ENCODE data around the gene MLXIP.
"Not testable (repeated sequence)": the region's sequence is repeated elsewhere in the genome, so short reads cannot be mapped to it uniquely, and the experiment has no call there.

MLXIP gene

GRCh38 chr12:122172262-122172939, 93.8 kb downstream of the MLXIP start:
- Mint-ChIP-seq H3K9me3 (ENCODE audit: low read depth) (no peaks in the 10 kb centered on the region), H3K27me3 (no peaks in the 10 kb centered on the region)

GRCh38 chr12:122174155-122174845, 95.7 kb downstream of the MLXIP start, which contains the start of gene IL31:
TSS of gene IL31 (minus strand) at chr12:122174221. CDS start at chr12:122174172, 49 bp downstream.
- H3K4me1 Mint-ChIP-seq (ENCODE audit: low read depth): no peaks in the 10 kb centered on the region
- no peak within 1 kb of the TSS for H3K27ac Mint-ChIP-seq
- H3K36me3 Mint-ChIP-seq: no peaks in the 10 kb centered on the region
- H3K9me3 Mint-ChIP-seq (ENCODE audit: low read depth): no peaks in the 10 kb centered on the region
- no peak within 1 kb of the TSS for H3K4me3 Mint-ChIP-seq
- peaks cover 2% of the 10 kb centered on the region for H3K27me3 Mint-ChIP-seq

More at GRCh38 chr12:122172262-122172939, 93.8 kb downstream of the MLXIP start:
- Mint-ChIP-seq H3K4me3 (peak overlapping the region; percentile 30), H3K36me3 (no peaks in the 10 kb centered on the region), H3K27ac (no peak overlapping the region), H3K4me1 (ENCODE audit: low read depth) (no peaks in the 10 kb centered on the region)

GRCh38 chr12:122176473-122176872, 97.9 kb downstream of the MLXIP start:
- H3K4me1 Mint-ChIP-seq (ENCODE audit: low read depth); H3K4me3 Mint-ChIP-seq; H3K27ac Mint-ChIP-seq; H3K36me3 Mint-ChIP-seq; H3K9me3 Mint-ChIP-seq (ENCODE audit: low read depth); H3K27me3 Mint-ChIP-seq: not testable (repeated sequence)

GRCh38 chr12:122182887-122183587, 104.5 kb downstream of the MLXIP start, which contains the start of gene LRRC43:
TSS of gene LRRC43 (plus strand) at chr12:122183123. CDS start at chr12:122183145, 22 bp downstream.
- Mint-ChIP-seq H3K36me3 (no peaks in the 10 kb centered on the region), H3K27ac (no peak within 1 kb of the TSS), H3K27me3 (peaks cover 2% of the 10 kb centered on the region), H3K4me1 (ENCODE audit: low read depth) (peaks cover 6% of the 10 kb centered on the region), H3K9me3 (ENCODE audit: low read depth) (no peaks in the 10 kb centered on the region), H3K4me3 (peak within 1 kb of the TSS; percentile 82)

- H3K27me3 Mint-ChIP-seq: no peaks in the 10 kb centered on the region
- H3K36me3 Mint-ChIP-seq: no peaks in the 10 kb centered on the region
- H3K4me3 Mint-ChIP-seq: peak overlapping the region; percentile 59
- H3K4me1 Mint-ChIP-seq (ENCODE audit: low read depth): peaks cover 6% of the 10 kb centered on the region
- H3K9me3 Mint-ChIP-seq (ENCODE audit: low read depth): no peaks in the 10 kb centered on the region
- no peak overlapping the region for H3K27ac Mint-ChIP-seq
Measured at GRCh38 chr12:122183588-122183940, 105.0 kb downstream of the MLXIP start.

GRCh38 chr12:122184517-122184916, 106.0 kb downstream of the MLXIP start:
- Mint-ChIP-seq H3K9me3 (ENCODE audit: low read depth) (no peaks in the 10 kb centered on the region), H3K36me3 (no peaks in the 10 kb centered on the region), H3K4me3 (peak overlapping the region; percentile 59), H3K4me1 (ENCODE audit: low read depth) (peaks cover 6% of the 10 kb centered on the region), H3K27ac (no peak overlapping the region), H3K27me3 (no peaks in the 10 kb centered on the region)

GRCh38 chr12:122185079-122185478, 106.5 kb downstream of the MLXIP start:
- Mint-ChIP-seq H3K36me3 (no peaks in the 10 kb centered on the region), H3K4me3 (no peak overlapping the region), H3K9me3 (ENCODE audit: low read depth) (no peaks in the 10 kb centered on the region), H3K27ac (no peak overlapping the region), H3K4me1 (ENCODE audit: low read depth) (peaks cover 6% of the 10 kb centered on the region), H3K27me3 (no peaks in the 10 kb centered on the region)

GRCh38 chr12:122185494-122186082, 107.0 kb downstream of the MLXIP start:
- no peaks in the 10 kb centered on the region for H3K9me3 Mint-ChIP-seq (ENCODE audit: low read depth)
- H3K4me3 Mint-ChIP-seq: no peak overlapping the region
- no peak overlapping the region for H3K27ac Mint-ChIP-seq
- no peaks in the 10 kb centered on the region for H3K27me3 Mint-ChIP-seq
- peaks cover 6% of the 10 kb centered on the region for H3K4me1 Mint-ChIP-seq (ENCODE audit: low read depth)
- no peaks in the 10 kb centered on the region for H3K36me3 Mint-ChIP-seq

GRCh38 chr12:122187466-122187865, 108.9 kb downstream of the MLXIP start:
- H3K4me1 Mint-ChIP-seq (ENCODE audit: low read depth): peaks cover 6% of the 10 kb centered on the region
- no peak overlapping the region for H3K27ac Mint-ChIP-seq
- no peaks in the 10 kb centered on the region for H3K9me3 Mint-ChIP-seq (ENCODE audit: low read depth)
- no peaks in the 10 kb centered on the region for H3K27me3 Mint-ChIP-seq
- no peaks in the 10 kb centered on the region for H3K36me3 Mint-ChIP-seq
- no peak overlapping the region for H3K4me3 Mint-ChIP-seq

GRCh38 chr12:122189626-122190475, 111.3 kb downstream of the MLXIP start:
- H3K4me3 Mint-ChIP-seq: no peak overlapping the region
- no peaks in the 10 kb centered on the region for H3K4me1 Mint-ChIP-seq (ENCODE audit: low read depth)
- no peaks in the 10 kb centered on the region for H3K9me3 Mint-ChIP-seq (ENCODE audit: low read depth)
- H3K27me3 Mint-ChIP-seq: no peaks in the 10 kb centered on the region
- no peaks in the 10 kb centered on the region for H3K36me3 Mint-ChIP-seq
- no peak overlapping the region for H3K27ac Mint-ChIP-seq

GRCh38 chr12:122190842-122191668, 112.5 kb downstream of the MLXIP start:
- H3K4me3 Mint-ChIP-seq: no peak overlapping the region
- H3K27ac Mint-ChIP-seq: no peak overlapping the region
- H3K27me3 Mint-ChIP-seq: no peaks in the 10 kb centered on the region
- H3K9me3 Mint-ChIP-seq (ENCODE audit: low read depth): peaks cover 3% of the 10 kb centered on the region
- no peaks in the 10 kb centered on the region for H3K36me3 Mint-ChIP-seq
- H3K4me1 Mint-ChIP-seq (ENCODE audit: low read depth): no peaks in the 10 kb centered on the region

GRCh38 chr12:122192441-122192840, 113.9 kb downstream of the MLXIP start:
- H3K27ac Mint-ChIP-seq: no peak overlapping the region
- no peak overlapping the region for H3K4me3 Mint-ChIP-seq
- H3K9me3 Mint-ChIP-seq (ENCODE audit: low read depth): peaks cover 3% of the 10 kb centered on the region
- H3K36me3 Mint-ChIP-seq: no peaks in the 10 kb centered on the region
- peaks cover 3% of the 10 kb centered on the region for H3K27me3 Mint-ChIP-seq
- no peaks in the 10 kb centered on the region for H3K4me1 Mint-ChIP-seq (ENCODE audit: low read depth)

GRCh38 chr12:122194804-122195203, 116.2 kb downstream of the MLXIP start:
- Mint-ChIP-seq H3K4me3 (no peak overlapping the region), H3K9me3 (ENCODE audit: low read depth) (peaks cover 3% of the 10 kb centered on the region), H3K4me1 (ENCODE audit: low read depth) (no peaks in the 10 kb centered on the region), H3K36me3 (no peaks in the 10 kb centered on the region), H3K27ac (no peak overlapping the region), H3K27me3 (peaks cover 7% of the 10 kb centered on the region)
